Natural killer cell (primary cell): Measurements from ENCODE around the gene SCYL3. TPM values are rescaled to one million over a fixed set of nuclear protein-coding genes. Genes with fewer than 3 reads are reported as not detected.

ENCODE experiments used
- ATAC-seq, 3 donors: fragments of 150-1000 bp in 2 of 3; fragments of 200-7000 bp in 1 of 3; cut with Tn5 transposase; 1 replicate in 1 of 3; 2 replicates in 2 of 3; pipeline ENCODE4 v1.10.0; 2021; ENCODE audit warnings: mild to moderate bottlenecking in 2 of 3, moderate library complexity in 2 of 3
- DNase-seq, 2 donors: peaks; one replicate each; pipeline versions ENCODE4 v3.0.0 to v3.0.0-alpha.2; 2013 to 2021; ENCODE audit warnings: mixed read lengths in 1 of 2
- H3K27ac ChIP-seq: one replicate; pipeline ENCODE4 v1.5.1; 2013; ENCODE audit warnings: mild to moderate bottlenecking, low read length
- H3K27me3 ChIP-seq: one replicate; pipeline ENCODE4 v1.6.1; 2013; ENCODE audit warnings: low read length; ENCODE audit not compliant: control insufficient read depth, insufficient read depth
- H3K36me3 ChIP-seq: one replicate; pipeline ENCODE4 v1.6.1; 2013; ENCODE audit warnings: low read length; ENCODE audit not compliant: control insufficient read depth, insufficient read depth
- H3K4me1 ChIP-seq: one replicate; pipeline ENCODE4 v1.6.1; 2013; ENCODE audit warnings: low read length; ENCODE audit not compliant: control insufficient read depth, insufficient read depth
- H3K4me3 ChIP-seq: one replicate; pipeline ENCODE4 v1.5.1; 2013; ENCODE audit warnings: low read length
- H3K9me3 ChIP-seq: one replicate; pipeline ENCODE4 v1.6.1; 2013; ENCODE audit warnings: low read length; ENCODE audit not compliant: control insufficient read depth, insufficient read depth
- H3K27ac Mint-ChIP-seq, 2 donors: one replicate each; pipeline ENCODE4 v1.8.0; 2022; ENCODE audit warnings: mild to moderate bottlenecking in 2 of 2, mixed read lengths in 2 of 2, moderate library complexity in 1 of 2
- H3K27me3 Mint-ChIP-seq, 2 donors: one replicate each; pipeline ENCODE4 v1.8.0; 2022; ENCODE audit warnings: low read depth in 2 of 2, mixed read lengths in 2 of 2
- H3K36me3 Mint-ChIP-seq: one replicate; pipeline ENCODE4 v1.8.0; 2022; ENCODE audit warnings: mixed read lengths
- H3K4me1 Mint-ChIP-seq, 2 donors: one replicate each; pipeline ENCODE4 v1.8.0; 2022; ENCODE audit warnings: mixed read lengths in 2 of 2
- H3K4me3 Mint-ChIP-seq: one replicate; pipeline ENCODE4 v1.8.0; 2022; ENCODE audit warnings: mild to moderate bottlenecking, moderate library complexity, mixed read lengths
- H3K9me3 Mint-ChIP-seq, 2 donors: one replicate each; pipeline ENCODE4 v1.8.0; 2022; ENCODE audit warnings: mixed read lengths in 2 of 2
- CTCF ChIP-seq: fragments of 200-600 bp; IDR thresholded peaks from one replicate; pipeline ENCODE4 v1.8.0; 2022; ENCODE audit warnings: antibody characterized with exemption
- WGBS: methylation state at CpG from one replicate; pipeline ENCODE4 v1.1.7; 2013; ENCODE audit warnings: missing lambda C conversion rate; ENCODE audit not compliant: insufficient coverage; 5-methylcytosine and 5-hydroxymethylcytosine counted together
- intact Hi-C: fragments of 100-400 bp; cut with micrococcal nuclease; formaldehyde crosslinking; loops from one replicate; pipeline ENCODE4 v1.14.2; 2022
- total RNA-seq, 4 donors: library from RNA; stranded (reverse); fragments of 120-200 nt in 1 of 4; gene quantifications; one replicate each; pipeline versions ENCODE4 v1.2.3 to v1.2.4, GENCODE V29; 2013 to 2022

The SCYL3 gene
- total RNA-seq, 3 donors from 2014 or later (not counting 1 experiment from before 2014, with no cell fraction given), result 6.0 to 12.3 (median 7.0) TPM

- peaks cover 0 to 14% of the 10 kb centered on the region in 2 donors for H3K4me1 Mint-ChIP-seq
- no peaks in the 10 kb centered on the region for H3K9me3 Mint-ChIP-seq
- no peak overlapping the region for H3K27ac ChIP-seq
- DNase-seq (peak in 1 of 2 donors; percentile 67), ATAC-seq (peak; percentile 74 to 79 (median 77))
- intact Hi-C loops, result loop anchor here (1.0 kb wide), 1 partner anchor 146 kb away; the partner anchor contains the start of gene KIFAP3
- H3K36me3 Mint-ChIP-seq, result no peaks in the 10 kb centered on the region
- no peaks in the 10 kb centered on the region for H3K27me3 ChIP-seq
- no peak overlapping the region for H3K27ac Mint-ChIP-seq
- no peak overlapping the region for H3K4me3 ChIP-seq
- H3K36me3 ChIP-seq, result peaks cover 2% of the 10 kb centered on the region
- no peaks in the 10 kb centered on the region for H3K9me3 ChIP-seq
- WGBS, result 61% methylated on average over 3 of the region's 6 CpGs
- no peaks in the 10 kb centered on the region for H3K4me1 ChIP-seq
- H3K4me3 Mint-ChIP-seq, result no peak overlapping the region
- peak; percentile 90 for TF ChIP-seq CTCF
- no peaks in the 10 kb centered on the region for H3K27me3 Mint-ChIP-seq
Observed at GRCh38 chr1:169928438-169929209, 34.9 kb upstream of the SCYL3 start.

DNA sequence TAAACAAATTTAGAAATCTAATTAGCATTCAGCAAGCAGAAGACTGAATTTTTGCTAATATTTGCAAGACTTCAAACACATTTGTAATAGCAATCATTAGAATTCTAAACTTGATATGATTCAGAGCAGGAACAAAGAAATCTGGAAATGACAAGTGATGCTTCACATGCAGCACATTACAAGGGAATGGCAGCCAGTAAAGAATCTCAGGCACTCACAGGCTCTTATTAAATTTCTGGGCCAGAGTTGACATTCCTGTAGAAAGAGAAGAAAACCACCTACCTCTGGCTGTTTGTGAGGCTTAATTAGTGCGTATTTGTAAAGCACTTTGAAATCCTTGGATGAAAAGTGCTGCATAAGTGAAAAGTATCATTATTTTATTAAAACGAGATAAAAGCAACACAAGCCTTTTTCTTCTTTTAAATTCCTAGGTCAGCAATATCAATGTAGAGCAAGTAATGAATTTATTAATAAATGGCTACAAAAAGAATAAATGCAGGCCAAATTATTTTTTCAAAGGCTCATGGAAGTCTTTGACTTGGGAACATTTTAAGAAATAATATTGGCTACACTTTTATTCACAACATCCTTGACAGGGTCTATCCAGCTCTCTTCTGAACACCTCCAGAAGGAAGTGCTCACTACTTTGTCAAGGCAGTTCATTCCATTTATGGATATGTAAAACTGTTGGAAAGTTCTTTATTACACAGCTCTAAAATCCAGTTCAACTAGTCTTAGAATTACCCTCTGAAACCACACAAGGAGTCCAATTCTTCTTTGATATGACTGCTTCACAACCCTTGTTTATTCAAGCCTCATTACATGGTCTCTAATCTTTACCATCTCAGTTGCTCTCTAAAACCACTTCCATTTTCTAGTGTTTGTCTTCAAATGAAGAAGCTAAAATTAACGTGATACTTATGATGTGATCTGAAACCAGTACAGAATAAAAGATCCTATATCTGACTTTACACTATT, 32.1 kb upstream of the SCYL3 start:
- peak overlapping the region in 1 of 2 donors; percentile 60 for H3K27ac Mint-ChIP-seq
- no peaks in the 10 kb centered on the region for H3K27me3 Mint-ChIP-seq
- Histone ChIP-seq H3K9me3 (no peaks in the 10 kb centered on the region), H3K4me1 (no peaks in the 10 kb centered on the region), H3K36me3 (peaks cover 9% of the 10 kb centered on the region), H3K27me3 (no peaks in the 10 kb centered on the region), H3K27ac (no peak overlapping the region), H3K4me3 (no peak overlapping the region)
- H3K36me3 Mint-ChIP-seq, result peaks cover 5% of the 10 kb centered on the region
- TF ChIP-seq CTCF, result no peak
- ATAC-seq, result peak in 1 of 3 donors; percentile 30
- WGBS, result 100% methylated on average over 1 of the region's 3 CpGs
- H3K4me3 Mint-ChIP-seq, result no peak overlapping the region
- peak in 1 of 2 donors; percentile 7 for DNase-seq
- peaks cover 0 to 14% of the 10 kb centered on the region in 2 donors for H3K4me1 Mint-ChIP-seq
- no peaks in the 10 kb centered on the region for H3K9me3 Mint-ChIP-seq
- intact Hi-C loops, result no loop called here

- H3K27ac Mint-ChIP-seq, result no peak overlapping the region
- no peaks in the 10 kb centered on the region for H3K9me3 Mint-ChIP-seq
- peaks cover 5% of the 10 kb centered on the region for H3K36me3 Mint-ChIP-seq
Observed at GRCh38 chr1:169924829-169925228, 31.1 kb upstream of the SCYL3 start.

More at GRCh38 chr1:169924829-169925228, 31.1 kb upstream of the SCYL3 start:
- Mint-ChIP-seq H3K4me1 (peaks cover 0 to 14% of the 10 kb centered on the region in 2 donors), H3K4me3 (no peak overlapping the region), H3K27me3 (no peaks in the 10 kb centered on the region)
- WGBS, result 100% methylated on average over 1 of the region's 2 CpGs
- Histone ChIP-seq H3K4me1 (no peaks in the 10 kb centered on the region), H3K27me3 (no peaks in the 10 kb centered on the region), H3K9me3 (no peaks in the 10 kb centered on the region), H3K4me3 (no peak overlapping the region), H3K27ac (no peak overlapping the region), H3K36me3 (peaks cover 12% of the 10 kb centered on the region)
- intact Hi-C loops, result no loop called here
- TF ChIP-seq CTCF, result no peak
- no peak for DNase-seq
- no peak for ATAC-seq
